Measurements from ENCODE around the gene MCF2L.
A peak's percentile ranks its signal among the peaks of the same experiment; 100 is the strongest.

The MCF2L gene

DNA sequence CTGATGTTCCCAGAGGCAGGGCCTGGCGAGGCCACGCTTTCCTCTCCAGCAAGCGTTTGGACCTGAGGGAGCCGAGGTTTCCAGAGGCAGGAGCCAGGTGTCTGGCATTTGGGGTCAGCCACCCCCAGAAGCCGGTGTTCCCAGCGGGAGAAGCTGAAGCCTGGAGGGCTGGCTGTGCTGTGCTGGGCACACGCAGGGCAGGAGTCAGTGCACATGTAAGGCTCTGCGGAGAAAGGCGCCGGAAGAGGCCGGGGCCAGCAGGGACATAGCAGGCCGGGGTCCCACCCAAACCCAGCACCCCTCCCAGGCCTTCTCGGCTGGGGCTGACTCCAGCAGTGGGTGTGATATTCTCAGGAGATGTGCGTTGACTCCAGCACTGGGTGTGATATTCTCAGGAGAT is 31.6 kb downstream of the MCF2L start:
- DNase-seq = no peak

- peak; percentile 68 for DNase-seq
Measured at GRCh38 chr13:113001241-113002140, 32.5 kb downstream of the MCF2L start.

GRCh38 chr13:113002206-113002912 is 33.3 kb downstream of the MCF2L start:
- no peak for DNase-seq

DNA sequence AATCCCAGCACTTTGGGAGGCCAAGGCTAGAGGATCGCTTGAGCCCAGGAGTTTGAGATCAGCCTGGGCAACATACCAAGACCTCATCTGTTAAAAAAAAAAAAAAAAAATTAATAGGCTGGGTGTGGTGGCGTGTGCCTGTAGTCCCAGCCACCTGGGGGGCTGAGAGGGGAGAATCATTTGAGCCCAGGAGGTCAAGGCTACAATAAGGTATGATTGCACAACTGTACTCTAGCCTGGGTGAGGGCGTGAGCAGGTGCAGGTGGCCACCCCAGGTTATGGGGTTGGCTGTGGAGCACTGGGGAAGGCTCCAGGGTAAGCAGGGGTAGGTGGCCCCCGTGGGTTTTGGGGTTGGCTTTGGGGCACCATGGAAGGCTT is 33.9 kb downstream of the MCF2L start:
- no peak for DNase-seq

GRCh38 chr13:113004126-113004525 is 35.1 kb downstream of the MCF2L start:
- no peak for DNase-seq

- DNase-seq = no peak
Measured at GRCh38 chr13:113005076-113005865, 36.3 kb downstream of the MCF2L start.

DNA sequence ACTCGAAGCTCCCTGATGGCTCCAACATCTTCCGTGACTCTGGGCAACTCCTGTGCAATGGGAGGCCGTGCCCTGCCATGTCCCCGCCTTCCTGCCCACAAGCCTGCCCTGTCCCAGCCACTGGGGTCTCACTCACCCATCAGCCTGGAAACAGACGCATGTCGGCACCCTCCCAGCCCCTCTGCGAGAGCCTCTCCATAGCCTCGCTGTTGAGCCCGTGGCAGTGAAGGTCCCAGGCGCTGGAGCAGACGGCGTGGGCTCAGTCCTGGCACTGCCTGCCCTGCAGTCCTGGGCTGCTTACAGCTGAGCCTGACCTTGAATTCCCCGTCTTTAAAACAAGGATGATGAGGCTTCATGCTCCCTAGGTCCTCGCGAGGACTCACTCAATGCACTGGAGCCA is 37.0 kb downstream of the MCF2L start:
- DNase-seq = no peak

DNA sequence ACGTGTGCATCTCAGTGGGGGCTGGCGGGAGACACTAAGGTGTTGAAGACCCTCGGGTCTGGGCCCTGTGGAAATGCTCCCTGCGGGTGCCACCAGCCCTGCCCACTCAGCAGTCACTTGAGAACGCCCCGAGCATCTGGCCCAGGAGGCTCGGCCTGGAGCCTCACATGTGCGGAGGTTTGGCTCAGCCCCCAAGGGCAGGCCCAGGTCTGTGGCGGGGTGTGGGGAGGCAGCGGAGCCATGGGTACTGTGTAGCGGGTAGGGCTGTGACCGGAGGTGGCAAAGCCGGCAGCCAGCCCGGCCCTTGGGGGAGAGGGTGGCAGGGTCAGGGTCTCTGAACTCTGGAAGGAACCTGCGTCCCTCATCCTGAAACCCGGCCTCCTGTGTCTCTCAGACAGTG is 37.6 kb downstream of the MCF2L start:
- no peak for DNase-seq

- no peak for DNase-seq
Measured at GRCh38 chr13:113008851-113009250, 39.8 kb downstream of the MCF2L start.

DNA sequence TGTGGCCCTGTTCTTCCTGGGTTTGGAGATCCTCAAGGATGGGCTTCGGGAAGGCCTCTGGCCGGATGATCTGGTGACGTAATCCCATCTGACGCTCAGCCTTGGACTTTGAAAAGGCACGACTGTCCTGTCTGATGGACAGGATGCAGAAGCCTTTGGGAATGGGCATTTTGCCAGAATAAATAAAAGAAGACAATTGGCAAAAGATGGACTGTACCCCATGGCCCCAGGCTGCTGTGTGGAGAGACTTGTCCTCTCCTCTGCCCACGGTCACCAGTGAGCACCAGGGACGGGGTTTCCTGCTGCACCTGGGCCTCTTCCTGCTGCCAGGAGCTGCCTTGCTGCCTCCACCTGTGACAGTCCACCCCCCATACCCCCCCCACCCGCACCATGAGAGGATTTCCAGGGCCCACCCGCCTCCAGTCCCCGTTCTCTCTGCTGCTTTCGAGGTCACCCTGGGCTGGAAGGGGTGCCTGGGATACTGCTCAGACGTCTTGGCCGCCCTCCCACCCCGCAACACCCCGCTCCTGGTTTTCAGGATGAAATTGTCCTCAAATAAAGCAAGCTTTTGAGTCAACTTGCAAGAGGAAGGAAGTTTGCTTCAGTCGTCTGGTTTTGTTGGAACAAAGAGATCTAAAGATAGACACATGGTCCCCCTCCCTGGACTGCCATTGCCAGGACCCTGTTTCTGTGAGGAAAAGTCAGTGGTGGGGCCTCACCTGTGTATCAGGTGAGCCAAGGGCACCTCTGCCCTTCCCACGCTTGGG is 40.9 kb downstream of the MCF2L start:
- no peak for DNase-seq

DNA sequence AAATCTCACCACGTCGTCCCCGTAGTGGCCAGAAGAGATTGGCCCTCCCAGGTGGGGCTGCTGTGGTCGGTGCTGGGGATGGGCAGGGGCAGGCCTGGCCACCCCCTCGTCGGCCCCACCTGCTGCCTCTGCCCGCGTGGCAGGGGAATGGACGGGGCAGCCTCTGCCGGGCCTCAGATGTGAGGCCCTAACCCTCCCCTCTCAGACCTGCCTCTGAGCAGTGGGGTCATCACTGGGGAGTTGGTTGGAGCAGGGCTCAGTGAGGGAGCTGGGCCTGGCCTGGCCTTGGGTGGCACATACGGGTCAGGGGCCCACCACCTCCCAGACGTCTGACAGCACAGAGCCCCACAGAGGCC is 41.5 kb downstream of the MCF2L start:
- no peak for DNase-seq

GRCh38 chr13:113013303-113013702 is 44.3 kb downstream of the MCF2L start:
- no peak for DNase-seq

GRCh38 chr13:113013878-113014751 is 45.1 kb downstream of the MCF2L start:
- no peak for DNase-seq

DNA sequence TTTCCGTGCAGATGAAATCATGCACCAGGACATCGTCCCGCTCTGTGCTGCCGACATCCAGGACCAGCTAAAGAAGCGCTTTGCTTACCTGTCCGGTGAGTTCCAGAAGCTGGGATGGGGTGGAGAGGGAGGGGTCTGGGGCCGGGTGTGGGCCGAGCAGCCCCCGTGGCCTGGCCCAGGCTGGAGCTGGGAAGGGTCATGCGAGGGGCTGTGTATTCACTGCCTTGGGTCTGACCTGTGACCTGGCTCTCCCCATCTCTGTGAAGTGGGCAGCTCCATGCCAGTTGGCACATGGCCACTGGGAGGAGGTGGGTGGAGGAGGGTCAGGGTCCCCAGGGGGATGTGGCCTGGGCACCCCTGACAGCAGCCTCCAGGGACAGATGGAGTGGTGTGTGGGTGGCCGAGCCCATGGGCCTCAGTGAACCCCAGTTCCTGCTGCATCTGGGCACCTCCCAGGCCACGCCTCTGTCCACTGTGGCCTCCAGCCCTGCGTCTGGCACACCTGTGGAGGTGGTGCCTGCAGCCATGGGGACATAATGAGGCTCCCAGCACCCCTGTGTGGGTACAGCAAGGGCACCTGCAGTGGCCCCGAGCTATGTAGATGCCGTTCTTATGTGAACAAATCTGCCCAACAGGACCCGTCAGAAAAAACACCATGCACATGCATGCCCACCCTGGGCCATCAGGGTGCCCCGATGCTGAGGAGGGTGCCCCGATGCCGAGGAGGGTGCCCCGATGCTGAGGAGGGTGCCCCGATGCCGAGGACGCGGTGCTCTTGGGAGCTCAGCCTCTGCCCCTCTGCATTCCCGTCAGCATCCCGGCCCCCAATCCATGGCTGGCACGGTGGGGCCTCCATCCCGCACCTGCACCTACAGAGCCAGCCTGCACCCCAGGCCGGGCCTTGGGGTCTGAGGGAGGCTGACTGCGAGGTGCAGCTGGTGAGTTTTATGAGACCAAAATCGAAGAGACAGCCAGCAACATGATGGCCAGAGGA is 46.0 kb downstream of the MCF2L start:
- DNase-seq = no peak

DNA sequence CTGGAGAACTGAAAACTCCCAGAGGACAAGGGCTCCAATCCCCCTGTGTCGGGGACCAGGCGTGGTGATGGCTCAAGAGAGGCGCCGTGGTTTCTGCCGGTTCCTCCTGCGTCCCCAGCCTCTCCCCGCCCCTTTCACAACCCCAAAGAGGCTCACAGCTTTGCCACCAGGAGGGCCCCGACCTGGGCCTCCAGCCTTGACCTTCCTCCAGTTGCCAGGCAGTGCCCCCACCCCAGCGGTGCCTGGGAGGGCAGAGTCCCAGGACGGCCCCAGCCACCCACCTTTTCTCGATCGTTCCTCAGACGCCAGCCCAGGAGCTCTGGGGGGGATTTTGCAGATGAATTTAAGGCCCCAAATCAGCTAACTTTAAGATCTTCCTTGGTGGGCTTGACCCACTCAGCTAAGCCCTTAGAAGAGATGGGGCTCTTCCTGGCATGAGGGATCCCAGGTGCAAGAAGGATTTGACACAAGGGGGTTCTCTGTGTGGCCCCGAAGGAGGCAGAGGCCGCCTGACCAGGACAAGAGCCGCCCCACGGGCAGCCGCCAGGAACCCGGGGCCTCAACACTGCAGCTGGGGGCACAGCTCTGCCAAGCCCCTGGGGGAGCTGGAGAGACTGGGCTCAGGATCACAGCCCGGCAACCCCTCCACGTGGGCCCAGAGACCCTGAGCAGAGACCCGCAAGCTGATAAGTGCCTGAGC is 47.0 kb downstream of the MCF2L start:
- DNase-seq = no peak

- no peak for DNase-seq
Measured at GRCh38 chr13:113016526-113017295, 47.7 kb downstream of the MCF2L start.

DNA sequence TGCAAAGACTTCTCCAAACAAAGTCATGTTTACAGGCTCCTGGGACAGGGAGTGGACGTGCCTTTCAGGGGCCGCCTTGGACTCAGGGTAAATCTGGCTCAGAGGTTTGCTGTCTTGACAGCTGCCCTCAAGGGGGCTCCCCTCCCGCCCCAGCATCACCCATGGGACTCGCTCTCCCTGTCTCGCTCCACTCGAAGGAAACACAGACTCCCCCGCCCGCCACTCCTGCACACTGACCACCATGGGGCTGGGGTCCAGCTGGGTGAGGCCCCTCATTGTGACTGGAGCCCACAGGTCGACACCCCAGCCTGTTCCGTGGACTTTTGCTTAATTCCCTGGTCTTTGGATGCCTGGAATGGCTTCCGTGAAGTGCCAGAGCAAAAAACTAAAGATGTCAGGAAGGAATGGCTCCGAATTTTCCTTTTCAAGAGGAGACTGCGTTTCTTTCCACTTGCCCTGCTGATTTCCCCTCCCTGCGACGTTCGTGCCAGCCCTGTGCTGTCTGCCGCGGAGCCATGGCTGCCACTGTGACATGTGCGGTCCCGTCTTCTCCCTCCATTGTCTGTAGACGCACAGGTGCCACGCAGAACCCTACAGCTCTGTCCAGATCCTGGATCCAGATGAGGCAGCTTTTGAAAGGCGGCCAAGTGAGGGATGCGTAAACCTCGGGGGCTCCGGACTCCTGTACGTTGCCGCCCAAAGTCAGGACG is 48.6 kb downstream of the MCF2L start:
- no peak for DNase-seq

Data from NCI-H524 treated with DMSO at 0.1 percent for 48 hours (cell line).